ENCODE data around the gene FAM170B.

Gene FAM170B

DNA sequence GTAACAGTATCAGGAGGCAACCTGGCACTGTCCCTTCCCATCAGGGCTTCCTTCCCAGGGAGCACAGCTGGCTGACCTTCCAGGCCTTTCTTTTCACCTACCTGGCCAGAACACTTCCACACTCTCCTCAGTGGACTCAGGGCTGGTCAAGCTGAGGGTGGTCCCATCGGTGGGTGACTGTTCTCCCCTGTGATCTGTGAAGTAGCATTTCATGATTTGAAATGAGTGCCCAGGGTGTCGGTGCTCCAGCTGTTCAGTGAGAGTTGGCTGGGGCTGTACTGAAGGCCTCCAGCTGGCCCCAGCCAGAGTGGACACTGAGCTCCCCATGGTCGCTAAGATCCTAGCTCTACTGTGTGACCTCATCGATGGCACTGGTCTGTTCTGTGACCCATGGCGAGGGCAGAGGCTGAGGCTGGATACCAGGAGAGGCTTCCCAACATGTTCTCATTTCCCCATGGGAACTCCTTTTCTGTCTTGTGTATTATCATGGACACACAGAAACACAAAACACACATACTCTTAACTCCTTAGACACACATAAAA lies at the start of gene FAM170B:
Gene FAM170B, minus strand, starts transcription at position 316 of the 543 bp plus-strand sequence. Its CDS starts 103 bp downstream, at position 213.
- TF ChIP-seq, protein P1, sequence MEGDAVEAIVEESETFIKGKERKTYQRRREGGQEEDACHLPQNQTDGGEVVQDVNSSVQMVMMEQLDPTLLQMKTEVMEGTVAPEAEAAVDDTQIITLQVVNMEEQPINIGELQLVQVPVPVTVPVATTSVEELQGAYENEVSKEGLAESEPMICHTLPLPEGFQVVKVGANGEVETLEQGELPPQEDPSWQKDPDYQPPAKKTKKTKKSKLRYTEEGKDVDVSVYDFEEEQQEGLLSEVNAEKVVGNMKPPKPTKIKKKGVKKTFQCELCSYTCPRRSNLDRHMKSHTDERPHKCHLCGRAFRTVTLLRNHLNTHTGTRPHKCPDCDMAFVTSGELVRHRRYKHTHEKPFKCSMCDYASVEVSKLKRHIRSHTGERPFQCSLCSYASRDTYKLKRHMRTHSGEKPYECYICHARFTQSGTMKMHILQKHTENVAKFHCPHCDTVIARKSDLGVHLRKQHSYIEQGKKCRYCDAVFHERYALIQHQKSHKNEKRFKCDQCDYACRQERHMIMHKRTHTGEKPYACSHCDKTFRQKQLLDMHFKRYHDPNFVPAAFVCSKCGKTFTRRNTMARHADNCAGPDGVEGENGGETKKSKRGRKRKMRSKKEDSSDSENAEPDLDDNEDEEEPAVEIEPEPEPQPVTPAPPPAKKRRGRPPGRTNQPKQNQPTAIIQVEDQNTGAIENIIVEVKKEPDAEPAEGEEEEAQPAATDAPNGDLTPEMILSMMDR (IDR thresholded peaks at IDR 0.05; ENCODE audit: low read depth, low read length) = no peak

DNA sequence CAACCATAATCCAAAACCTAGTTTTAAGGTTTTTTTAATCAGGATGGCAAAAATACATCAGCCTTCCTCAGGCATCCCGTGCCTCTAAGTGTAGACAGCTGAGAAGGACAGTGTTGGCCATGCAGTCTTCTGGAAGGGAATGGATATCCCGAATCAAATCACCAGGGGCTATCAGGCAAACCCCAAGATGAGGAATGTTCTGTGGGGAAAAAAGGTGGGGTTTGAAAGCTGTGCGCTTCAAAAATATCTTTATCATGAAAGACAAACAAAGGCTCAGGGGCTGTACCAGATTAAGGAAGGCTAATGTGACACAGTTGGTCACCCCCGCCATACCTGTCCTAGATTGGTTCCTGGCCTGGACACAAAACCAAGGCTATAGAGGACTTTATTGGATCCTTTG lies 49.0 kb upstream of the FAM170B start:
- no peak overlapping the region for H3K4me3 ChIP-seq (ENCODE audit: low read depth, low read length)
- TF ChIP-seq, protein P1 (IDR thresholded peaks at IDR 0.05; ENCODE audit: low read depth, low read length) = no peak

More for the DNA sequence above, at the start of gene FAM170B:
- no peak within 1 kb of the TSS for H3K4me3 ChIP-seq (ENCODE audit: low read depth, low read length)

DNA sequence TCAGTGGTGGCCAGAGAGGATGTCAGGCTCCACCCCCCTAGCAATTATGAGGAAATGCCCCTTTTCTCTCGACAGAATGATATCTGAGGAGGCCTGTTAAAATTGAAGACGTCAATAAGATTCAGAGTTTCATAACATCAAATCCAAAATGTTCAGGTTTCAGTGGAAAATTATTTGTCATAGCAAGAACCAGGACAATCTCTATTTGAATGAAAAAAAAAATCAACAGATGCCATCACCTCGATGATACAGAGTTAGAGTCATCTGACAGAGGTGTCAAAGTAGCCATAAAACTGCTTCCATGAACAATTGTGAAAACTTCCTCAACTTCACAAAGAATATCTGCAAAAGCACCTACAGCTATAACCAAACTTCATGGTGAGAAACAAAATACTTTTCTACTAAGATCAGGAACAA lies 46.6 kb upstream of the FAM170B start:
- no peak overlapping the region for H3K4me3 ChIP-seq (ENCODE audit: low read depth, low read length)
- TF ChIP-seq, protein P1 (IDR thresholded peaks at IDR 0.05; ENCODE audit: low read depth, low read length) = no peak

DNA sequence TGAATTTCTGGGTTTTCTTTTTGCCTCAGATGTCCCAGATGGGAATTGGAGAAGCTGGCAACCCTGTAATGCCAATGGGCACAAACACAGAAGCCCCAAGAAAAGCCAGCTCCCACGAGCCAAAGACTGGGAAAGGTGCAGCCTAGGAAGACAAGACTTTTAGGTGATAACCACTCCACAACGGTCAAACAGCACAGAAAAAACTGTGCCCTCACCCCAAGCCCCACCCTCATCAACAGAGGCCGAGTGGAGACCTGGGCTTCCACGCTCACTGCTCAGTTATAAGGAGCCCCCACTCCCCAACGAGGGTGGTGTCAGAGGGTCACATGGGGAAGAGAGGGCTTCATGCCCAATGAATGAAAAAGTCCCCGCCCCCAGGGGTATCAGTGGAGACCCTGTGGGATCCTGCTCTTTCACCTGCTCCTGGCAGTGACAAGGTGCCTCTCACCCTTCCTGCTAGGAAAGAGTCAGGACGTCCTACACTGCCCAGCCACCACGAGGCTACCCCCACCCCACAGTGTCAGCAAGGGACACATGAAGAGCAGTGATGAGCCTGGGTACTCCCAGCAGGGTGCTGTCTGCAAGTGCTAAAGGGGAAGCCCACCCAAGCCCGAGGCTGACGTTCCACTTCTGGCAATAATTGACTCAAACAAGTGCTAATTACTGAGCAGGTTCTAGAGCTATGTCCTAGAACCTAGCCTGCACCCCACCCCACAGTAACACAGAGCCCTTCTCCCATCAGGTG lies 46.0 kb upstream of the FAM170B start:
- H3K4me3 ChIP-seq (ENCODE audit: low read depth, low read length) = no peak overlapping the region
- TF ChIP-seq, protein P1 (IDR thresholded peaks at IDR 0.05; ENCODE audit: low read depth, low read length) = no peak

DNA sequence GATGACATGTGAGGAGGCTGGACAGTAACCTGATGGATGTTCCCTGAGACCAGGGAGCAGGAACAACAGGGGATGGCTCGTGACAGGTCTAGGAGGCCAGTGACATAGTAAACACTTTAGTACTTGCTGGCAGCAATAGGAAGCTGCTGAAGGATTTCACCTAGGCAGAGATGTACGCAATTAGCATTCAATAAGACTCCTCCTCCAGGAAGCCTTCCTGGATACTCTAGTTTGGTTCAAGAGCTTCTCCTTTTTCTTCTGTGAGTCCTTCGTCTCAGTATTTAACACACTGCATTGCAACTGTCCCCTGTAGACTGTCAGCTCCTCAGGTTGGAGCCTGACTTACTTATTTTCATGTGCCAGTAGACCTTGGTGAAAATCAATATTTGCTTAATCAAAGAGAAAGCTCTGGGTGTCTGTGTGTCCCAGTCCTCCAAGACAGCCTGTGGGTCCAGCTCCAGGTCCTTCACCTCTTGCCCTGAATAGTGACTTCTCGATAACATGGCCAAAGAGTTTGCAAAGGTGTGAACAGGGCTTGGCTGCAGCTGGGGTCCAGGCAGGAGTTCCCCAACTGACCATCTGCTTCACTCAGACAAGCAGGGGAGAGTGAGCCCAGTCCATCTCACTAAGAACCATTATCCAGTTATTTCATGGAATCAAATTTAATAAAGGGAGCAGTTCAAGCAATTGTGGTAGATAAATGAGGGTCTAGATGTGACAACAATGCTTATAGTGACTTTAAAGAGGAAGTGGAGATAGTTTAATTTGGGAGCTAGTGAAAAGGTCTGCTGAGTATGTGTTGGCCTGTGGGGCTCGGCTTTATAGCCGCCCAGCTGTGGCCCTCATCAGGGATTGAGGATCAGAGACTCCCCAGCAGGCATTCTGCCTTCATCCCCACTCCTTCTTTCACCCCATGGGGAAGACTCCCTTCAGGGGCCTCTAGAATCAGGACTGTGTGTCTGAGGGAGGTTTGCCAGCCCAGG lies 45.0 kb upstream of the FAM170B start:
- TF ChIP-seq, protein P1 (IDR thresholded peaks at IDR 0.05; ENCODE audit: low read depth, low read length) = no peak
- H3K4me3 ChIP-seq (ENCODE audit: low read depth, low read length) = no peak overlapping the region

DNA sequence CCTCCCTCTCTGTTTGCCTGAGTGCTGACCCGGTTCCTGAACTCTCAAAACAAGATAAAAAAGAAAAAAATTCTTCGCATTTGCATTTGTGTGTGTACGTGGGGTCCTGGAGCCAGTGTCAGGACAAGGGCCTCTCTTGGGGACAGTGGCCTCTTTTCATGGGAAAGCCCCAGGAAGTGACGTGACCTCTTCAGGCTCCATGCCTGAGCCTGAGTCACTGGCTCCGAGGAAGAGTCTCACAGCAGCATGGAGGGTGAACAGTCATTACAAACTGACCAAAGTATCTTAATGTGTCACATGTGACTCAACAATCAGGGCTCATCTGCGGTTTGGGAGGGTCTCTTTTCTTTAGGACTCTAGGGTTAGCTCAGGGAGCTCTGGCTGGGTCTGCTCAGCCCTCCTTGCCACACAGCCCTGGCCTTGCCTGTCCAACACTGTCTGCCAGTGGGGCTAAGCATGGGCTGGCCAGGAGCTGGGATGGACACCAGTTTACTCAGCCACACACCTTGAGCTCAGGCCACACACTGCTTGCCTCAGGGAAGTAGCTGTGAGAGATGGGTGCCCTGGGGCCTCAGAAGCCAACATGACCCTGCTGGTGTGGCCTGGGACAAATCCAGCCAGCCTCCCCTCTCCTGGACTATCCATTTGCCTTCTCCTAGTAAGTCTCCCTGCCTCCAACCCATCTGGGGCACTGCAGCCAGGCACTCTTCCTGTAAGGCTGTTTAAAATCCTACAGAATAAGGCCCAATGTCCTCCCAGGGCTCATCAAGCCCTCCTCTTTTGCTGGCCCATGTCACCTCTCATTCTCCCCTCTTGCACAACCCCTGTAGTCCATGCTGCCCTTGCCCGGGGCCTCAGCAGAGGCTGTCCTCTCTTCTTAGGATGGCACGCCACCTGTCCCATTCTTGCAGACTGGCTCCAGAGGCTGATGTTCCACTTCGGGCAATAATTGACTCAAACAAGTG lies 43.9 kb upstream of the FAM170B start:
- TF ChIP-seq, protein P1 (IDR thresholded peaks at IDR 0.05; ENCODE audit: low read depth, low read length) = no peak
- no peak overlapping the region for H3K4me3 ChIP-seq (ENCODE audit: low read depth, low read length)
